Fibroblast of villous mesenchyme (primary cell): Measurements from ENCODE around the gene ZBTB25. TPM values are rescaled to one million over a fixed set of nuclear protein-coding genes. Genes with fewer than 3 reads are reported as not detected.

ENCODE experiments used
- DNase-seq: peaks from one replicate; pipeline ENCODE4 v3.0.0-alpha.2; 2010; ENCODE audit warnings: low read depth
- H3K4me3 ChIP-seq: 2 replicates; pipeline ENCODE4 v1.5.1; 2011; ENCODE audit warnings: low read depth, mild to moderate bottlenecking, low read length
- small RNA-seq: library from RNA; depleted of rRNA; stranded (forward); fragments of <200 nt; gene quantifications from one replicate; pipeline ENCODE3, GENCODE V24; 2012
- total RNA-seq: library from RNA; depleted of rRNA; stranded (reverse); fragments of >200 nt; gene quantifications from 2 replicates; pipeline ENCODE4 v1.2.3, GENCODE V29; 2012
- TF ChIP-seq, protein P1 (sequence below): IDR thresholded peaks from 2 replicates; pipeline ENCODE4 v1.5.1; 2012; ENCODE audit warnings: low read depth, mild to moderate bottlenecking, low read length; ENCODE audit not compliant: insufficient read depth

Gene ZBTB25
- total RNA-seq, 1 donor: 8.6 TPM

DNA sequence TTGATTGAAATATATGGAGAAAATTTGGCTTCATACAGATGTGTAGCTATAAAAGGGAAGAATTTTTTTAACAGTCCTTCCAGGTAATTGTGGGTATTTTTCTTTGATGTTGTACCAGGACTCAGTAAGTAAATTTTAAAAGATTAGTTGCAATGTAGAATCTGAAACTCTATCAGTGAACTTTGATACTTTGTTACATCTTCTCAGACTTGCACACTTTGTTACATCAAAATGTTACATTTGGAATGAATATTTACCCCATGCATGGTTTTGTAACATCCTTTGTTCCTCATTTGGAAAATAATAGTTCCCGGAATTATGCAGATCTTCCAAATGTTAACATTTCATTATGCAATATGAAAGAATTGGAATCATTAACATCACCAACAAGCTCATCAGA is 101.7 kb downstream of the ZBTB25 start:
- TF ChIP-seq, protein P1, sequence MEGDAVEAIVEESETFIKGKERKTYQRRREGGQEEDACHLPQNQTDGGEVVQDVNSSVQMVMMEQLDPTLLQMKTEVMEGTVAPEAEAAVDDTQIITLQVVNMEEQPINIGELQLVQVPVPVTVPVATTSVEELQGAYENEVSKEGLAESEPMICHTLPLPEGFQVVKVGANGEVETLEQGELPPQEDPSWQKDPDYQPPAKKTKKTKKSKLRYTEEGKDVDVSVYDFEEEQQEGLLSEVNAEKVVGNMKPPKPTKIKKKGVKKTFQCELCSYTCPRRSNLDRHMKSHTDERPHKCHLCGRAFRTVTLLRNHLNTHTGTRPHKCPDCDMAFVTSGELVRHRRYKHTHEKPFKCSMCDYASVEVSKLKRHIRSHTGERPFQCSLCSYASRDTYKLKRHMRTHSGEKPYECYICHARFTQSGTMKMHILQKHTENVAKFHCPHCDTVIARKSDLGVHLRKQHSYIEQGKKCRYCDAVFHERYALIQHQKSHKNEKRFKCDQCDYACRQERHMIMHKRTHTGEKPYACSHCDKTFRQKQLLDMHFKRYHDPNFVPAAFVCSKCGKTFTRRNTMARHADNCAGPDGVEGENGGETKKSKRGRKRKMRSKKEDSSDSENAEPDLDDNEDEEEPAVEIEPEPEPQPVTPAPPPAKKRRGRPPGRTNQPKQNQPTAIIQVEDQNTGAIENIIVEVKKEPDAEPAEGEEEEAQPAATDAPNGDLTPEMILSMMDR: no peak
- no peak for DNase-seq
- no peak overlapping the region for H3K4me3 ChIP-seq

DNA sequence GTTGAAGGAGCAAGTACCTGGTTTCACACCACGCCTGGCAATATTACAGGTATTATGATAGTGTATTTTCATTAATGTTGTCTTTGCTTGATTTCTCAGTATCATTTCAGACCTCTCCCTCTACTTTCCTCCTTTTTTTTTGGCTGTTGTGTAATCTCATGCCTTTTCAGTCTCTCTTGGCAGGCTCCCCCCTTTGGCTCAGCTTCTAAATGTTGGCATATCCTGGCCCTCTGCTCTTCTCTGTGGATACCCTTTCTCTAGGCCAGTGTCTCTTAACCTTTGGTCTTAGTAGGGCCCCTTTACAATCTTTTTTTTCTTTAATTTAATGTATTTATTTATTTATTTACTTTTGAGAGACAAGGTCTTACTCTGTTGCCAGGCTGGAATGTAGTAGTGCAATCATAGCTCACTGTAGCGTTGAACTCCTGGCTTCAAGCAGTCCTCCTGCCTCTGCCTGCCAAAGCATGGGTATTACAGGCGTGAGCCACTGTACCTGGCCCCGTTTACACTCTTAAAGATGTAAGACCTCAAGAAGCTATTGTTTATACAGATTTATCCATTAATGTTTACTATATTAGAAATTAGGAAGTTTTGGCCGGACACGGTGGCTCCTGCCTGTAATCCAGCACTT is 102.7 kb downstream of the ZBTB25 start:
- DNase-seq: no peak

More for the DNA sequence above, 102.7 kb downstream of the ZBTB25 start:
- H3K4me3 ChIP-seq: no peak overlapping the region
- TF ChIP-seq, protein P1: no peak

Small RNA genes lying within 50 kb of the gene (small RNA-seq; reads per million reads assigned to genes)
- not detected for gene AL049869.4

Other genes with a start within 250 kb of the ZBTB25 start
- under 0.01 TPM in 1 of 2 replicates, not detected in the other for gene ESR2, start 209.5 kb downstream of the ZBTB25 start, total RNA-seq
- 30.9 and 53.1 TPM in 2 replicates for gene MTHFD1, start 115.5 kb downstream of the ZBTB25 start, total RNA-seq
- gene AKAP5, start 38.3 kb downstream of the ZBTB25 start, total RNA-seq: 1.9 and 3.0 TPM in 2 replicates
- 52.8 and 83.8 TPM in 2 replicates for gene ZBTB1, start 932 bp upstream of the ZBTB25 start, total RNA-seq
- 83.4 and 165 TPM in 2 replicates for gene HSPA2, start 36.9 kb upstream of the ZBTB25 start, total RNA-seq
- 0.97 and 3.5 TPM in 2 replicates for gene PPP1R36, start 46.1 kb upstream of the ZBTB25 start, total RNA-seq
- gene PLEKHG3, start 200.6 kb upstream of the ZBTB25 start, total RNA-seq: 8.7 and 11.2 TPM in 2 replicates